ENCODE data around the gene TMEFF2. TPM values are rescaled to one million over a fixed set of nuclear protein-coding genes. Genes with fewer than 3 reads are reported as not detected.

TMEFF2 gene
- total RNA-seq, 1 donor: under 0.01 TPM

DNA sequence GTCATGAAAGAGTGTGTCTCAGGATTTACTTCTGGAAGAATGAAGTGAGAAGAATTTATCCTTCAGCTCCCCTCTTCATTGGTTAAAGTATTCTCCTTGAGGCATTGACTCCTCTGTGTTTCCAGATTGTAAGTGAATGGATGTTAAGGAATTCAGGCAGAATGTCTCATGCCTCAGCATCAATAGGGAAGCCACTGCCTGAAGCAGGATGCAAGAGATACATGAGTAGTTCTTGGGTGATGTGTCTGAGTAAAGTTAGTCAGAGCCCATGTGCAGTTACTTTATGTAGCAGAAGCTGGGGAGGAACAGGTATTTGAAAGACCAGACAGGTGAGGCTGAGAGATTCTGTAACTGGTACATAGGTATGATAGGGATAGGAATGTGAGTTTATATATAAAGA lies 34.0 kb upstream of the TMEFF2 start:
- Histone ChIP-seq H3K4me2 (ENCODE audit: insufficient read depth, low read length) (no peak overlapping the region), H3K4me1 (ENCODE audit: insufficient read depth, low read length) (peaks cover 9% of the 10 kb centered on the region), H3K9me3 (ENCODE audit: low read depth, low read length) (no peaks in the 10 kb centered on the region), H2AFZ (ENCODE audit: low read length) (no peak overlapping the region), H3K36me3 (ENCODE audit: insufficient read depth, low read length) (no peaks in the 10 kb centered on the region), H3K27ac (ENCODE audit: low read depth, low read length) (no peak overlapping the region), H3K4me3 (ENCODE audit: insufficient read depth, low read length) (no peak overlapping the region), H3K79me2 (ENCODE audit: insufficient read depth, low read length) (no peaks in the 10 kb centered on the region), H3K27me3 (ENCODE audit: insufficient read depth, low read length) (no peaks in the 10 kb centered on the region), H4K20me1 (ENCODE audit: insufficient read depth, low read length) (no peaks in the 10 kb centered on the region)
- TF ChIP-seq CTCF (IDR thresholded peaks at IDR 0.05; ENCODE audit: extremely low read depth, low read depth, low read length): no peak
- no peak for DNase-seq (ENCODE audit: insufficient read length, low spot score, missing footprints)

- Histone ChIP-seq H3K27ac (ENCODE audit: low read depth, low read length) (no peak overlapping the region), H3K79me2 (ENCODE audit: insufficient read depth, low read length) (no peaks in the 10 kb centered on the region), H3K27me3 (ENCODE audit: insufficient read depth, low read length) (no peaks in the 10 kb centered on the region), H3K36me3 (ENCODE audit: insufficient read depth, low read length) (no peaks in the 10 kb centered on the region), H3K9me3 (ENCODE audit: low read depth, low read length) (no peaks in the 10 kb centered on the region), H2AFZ (ENCODE audit: low read length) (no peak overlapping the region), H3K4me1 (ENCODE audit: insufficient read depth, low read length) (no peaks in the 10 kb centered on the region), H4K20me1 (ENCODE audit: insufficient read depth, low read length) (no peaks in the 10 kb centered on the region), H3K4me2 (ENCODE audit: insufficient read depth, low read length) (no peak overlapping the region), H3K4me3 (ENCODE audit: insufficient read depth, low read length) (no peak overlapping the region)
- no peak for TF ChIP-seq CTCF (IDR thresholded peaks at IDR 0.05; ENCODE audit: extremely low read depth, low read depth, low read length)
- no peak for DNase-seq (ENCODE audit: insufficient read length, low spot score, missing footprints)
Observed at GRCh38 chr2:192218970-192219369, 24.2 kb upstream of the TMEFF2 start.

- no peak overlapping the region for H2AFZ ChIP-seq (ENCODE audit: low read length)
- H3K36me3 ChIP-seq (ENCODE audit: insufficient read depth, low read length): no peaks in the 10 kb centered on the region
- H3K9me3 ChIP-seq (ENCODE audit: low read depth, low read length): no peaks in the 10 kb centered on the region
- no peaks in the 10 kb centered on the region for H4K20me1 ChIP-seq (ENCODE audit: insufficient read depth, low read length)
- no peaks in the 10 kb centered on the region for H3K4me1 ChIP-seq (ENCODE audit: insufficient read depth, low read length)
- TF ChIP-seq CTCF (IDR thresholded peaks at IDR 0.05; ENCODE audit: extremely low read depth, low read depth, low read length): no peak
- H3K79me2 ChIP-seq (ENCODE audit: insufficient read depth, low read length): no peaks in the 10 kb centered on the region
- no peak overlapping the region for H3K27ac ChIP-seq (ENCODE audit: low read depth, low read length)
- H3K4me2 ChIP-seq (ENCODE audit: insufficient read depth, low read length): no peak overlapping the region
- H3K27me3 ChIP-seq (ENCODE audit: insufficient read depth, low read length): no peaks in the 10 kb centered on the region
- no peak overlapping the region for H3K4me3 ChIP-seq (ENCODE audit: insufficient read depth, low read length)
- no peak for DNase-seq (ENCODE audit: insufficient read length, low spot score, missing footprints)
Observed at GRCh38 chr2:192218377-192218776, 23.6 kb upstream of the TMEFF2 start.

- no peaks in the 10 kb centered on the region for H3K79me2 ChIP-seq (ENCODE audit: insufficient read depth, low read length)
- no peaks in the 10 kb centered on the region for H3K9me3 ChIP-seq (ENCODE audit: low read depth, low read length)
- H3K27ac ChIP-seq (ENCODE audit: low read depth, low read length): no peak overlapping the region
- H3K4me1 ChIP-seq (ENCODE audit: insufficient read depth, low read length): no peaks in the 10 kb centered on the region
- no peaks in the 10 kb centered on the region for H4K20me1 ChIP-seq (ENCODE audit: insufficient read depth, low read length)
- DNase-seq (ENCODE audit: insufficient read length, low spot score, missing footprints): no peak
- H3K27me3 ChIP-seq (ENCODE audit: insufficient read depth, low read length): no peaks in the 10 kb centered on the region
- H3K4me2 ChIP-seq (ENCODE audit: insufficient read depth, low read length): no peak overlapping the region
- no peak overlapping the region for H3K4me3 ChIP-seq (ENCODE audit: insufficient read depth, low read length)
- no peak for TF ChIP-seq CTCF (IDR thresholded peaks at IDR 0.05; ENCODE audit: extremely low read depth, low read depth, low read length)
- H2AFZ ChIP-seq (ENCODE audit: low read length): no peak overlapping the region
- H3K36me3 ChIP-seq (ENCODE audit: insufficient read depth, low read length): no peaks in the 10 kb centered on the region
Observed at GRCh38 chr2:192216336-192216735, 21.6 kb upstream of the TMEFF2 start.

Measured in osteoblast (primary cell).